OCI-LY7 (cell line): Measurements from ENCODE around the gene POC1B.

Source experiments
- EZH2phosphoT487 ChIP-seq: fragments of 200-600 bp; sonication (generic); IDR thresholded peaks from 2 replicates; pipeline ENCODE4 v1.6.1; 2018; ENCODE audit warnings: low read depth, borderline replicate concordance, mild to moderate bottlenecking, mixed run types, antibody characterized with exemption, low read length, moderate library complexity, mixed read lengths
- TF ChIP-seq, protein P1 (sequence below): fragments of 200-600 bp; sonication (generic); conservative IDR thresholded peaks from 2 replicates; pipeline ENCODE4 v1.5.1; 2014; ENCODE audit warnings: mild to moderate bottlenecking, antibody characterized with exemption, low read length, moderate library complexity, mixed read lengths

DNA sequence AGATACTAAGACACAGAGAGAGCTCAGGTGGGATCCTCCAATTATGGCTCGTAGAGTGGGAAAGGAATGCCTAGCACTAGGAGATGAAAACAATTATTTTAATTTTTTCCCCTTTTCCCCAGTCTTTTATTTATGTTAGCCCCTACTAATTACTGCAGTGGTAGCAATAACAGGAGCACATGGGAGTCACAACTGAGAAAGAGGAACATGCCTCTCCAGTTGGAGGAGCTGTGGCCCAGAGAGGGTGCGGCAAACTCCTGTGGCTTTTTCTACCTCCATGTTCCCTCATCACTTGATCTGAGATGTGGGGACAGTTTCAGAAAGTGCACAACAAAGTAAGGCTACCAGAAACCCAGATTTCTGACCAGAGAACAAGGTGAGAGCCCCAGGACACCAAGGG lies 25.9 kb upstream of the POC1B start:
- TF ChIP-seq, protein P1, sequence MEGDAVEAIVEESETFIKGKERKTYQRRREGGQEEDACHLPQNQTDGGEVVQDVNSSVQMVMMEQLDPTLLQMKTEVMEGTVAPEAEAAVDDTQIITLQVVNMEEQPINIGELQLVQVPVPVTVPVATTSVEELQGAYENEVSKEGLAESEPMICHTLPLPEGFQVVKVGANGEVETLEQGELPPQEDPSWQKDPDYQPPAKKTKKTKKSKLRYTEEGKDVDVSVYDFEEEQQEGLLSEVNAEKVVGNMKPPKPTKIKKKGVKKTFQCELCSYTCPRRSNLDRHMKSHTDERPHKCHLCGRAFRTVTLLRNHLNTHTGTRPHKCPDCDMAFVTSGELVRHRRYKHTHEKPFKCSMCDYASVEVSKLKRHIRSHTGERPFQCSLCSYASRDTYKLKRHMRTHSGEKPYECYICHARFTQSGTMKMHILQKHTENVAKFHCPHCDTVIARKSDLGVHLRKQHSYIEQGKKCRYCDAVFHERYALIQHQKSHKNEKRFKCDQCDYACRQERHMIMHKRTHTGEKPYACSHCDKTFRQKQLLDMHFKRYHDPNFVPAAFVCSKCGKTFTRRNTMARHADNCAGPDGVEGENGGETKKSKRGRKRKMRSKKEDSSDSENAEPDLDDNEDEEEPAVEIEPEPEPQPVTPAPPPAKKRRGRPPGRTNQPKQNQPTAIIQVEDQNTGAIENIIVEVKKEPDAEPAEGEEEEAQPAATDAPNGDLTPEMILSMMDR = no peak
- no peak for TF ChIP-seq EZH2phosphoT487
